HG03469 (cell line): Measurements from ENCODE around the gene HERPUD1.

ENCODE experiments used
- ATAC-seq: cut with Tn5 transposase; IDR thresholded peaks from one replicate; pipeline ENCODE4 v1.9.1; 2021; ENCODE audit warnings: mild to moderate bottlenecking, moderate library complexity, moderate number of reproducible peaks; ENCODE audit not compliant: unreplicated experiment

HERPUD1 gene

DNA sequence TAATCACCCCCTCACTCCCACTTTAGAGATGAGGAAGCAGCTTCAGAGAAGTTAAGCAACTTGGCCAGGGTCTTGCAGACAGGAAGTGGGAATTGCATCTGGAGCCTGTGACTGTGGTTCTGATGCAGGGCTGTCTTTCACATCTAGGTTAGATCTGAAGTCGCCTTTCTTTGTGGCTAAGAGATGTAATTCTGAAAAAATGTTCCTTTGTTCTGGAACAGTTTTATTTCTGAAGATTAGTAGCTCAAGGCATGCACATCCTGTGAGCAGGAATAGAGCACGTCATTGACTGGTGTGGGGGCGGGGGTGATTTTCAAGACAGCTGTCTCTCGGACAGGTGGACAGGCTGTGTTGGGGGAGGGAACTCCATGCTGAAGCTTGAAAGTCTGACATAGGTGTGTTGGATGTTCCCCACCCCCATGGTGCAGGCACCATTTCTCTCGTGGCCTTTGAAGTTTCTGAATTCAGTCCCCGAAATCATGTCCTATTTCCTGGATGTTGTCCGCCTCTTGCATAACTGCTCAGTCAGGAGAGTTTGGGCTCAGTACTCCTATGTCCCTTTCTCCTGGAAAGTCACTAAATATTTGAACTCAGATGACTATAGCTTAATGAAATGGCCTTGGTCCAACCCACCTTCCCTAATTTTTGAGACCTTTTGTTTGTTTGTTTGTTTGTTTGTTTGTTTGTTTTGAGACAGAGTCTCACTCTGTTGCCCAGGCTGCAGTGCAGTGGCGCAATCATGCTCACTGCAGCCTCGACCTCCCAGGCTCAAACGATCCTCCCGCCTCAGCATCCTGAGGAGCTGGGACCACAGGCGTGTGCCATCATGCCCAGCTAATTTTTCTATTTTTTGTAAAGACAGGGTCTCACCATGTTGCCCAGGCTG lies 21.0 kb upstream of the HERPUD1 start:
- no peak for ATAC-seq

GRCh38 chr16:56911771-56912571 lies 20.0 kb upstream of the HERPUD1 start:
- peak; percentile 55 for ATAC-seq

- no peak for ATAC-seq
Observed at GRCh38 chr16:56912746-56913708, 18.9 kb upstream of the HERPUD1 start.

- ATAC-seq = no peak
Observed at GRCh38 chr16:56914896-56915295, 17.0 kb upstream of the HERPUD1 start.

GRCh38 chr16:56915336-56916119 lies 16.4 kb upstream of the HERPUD1 start:
- no peak for ATAC-seq

DNA sequence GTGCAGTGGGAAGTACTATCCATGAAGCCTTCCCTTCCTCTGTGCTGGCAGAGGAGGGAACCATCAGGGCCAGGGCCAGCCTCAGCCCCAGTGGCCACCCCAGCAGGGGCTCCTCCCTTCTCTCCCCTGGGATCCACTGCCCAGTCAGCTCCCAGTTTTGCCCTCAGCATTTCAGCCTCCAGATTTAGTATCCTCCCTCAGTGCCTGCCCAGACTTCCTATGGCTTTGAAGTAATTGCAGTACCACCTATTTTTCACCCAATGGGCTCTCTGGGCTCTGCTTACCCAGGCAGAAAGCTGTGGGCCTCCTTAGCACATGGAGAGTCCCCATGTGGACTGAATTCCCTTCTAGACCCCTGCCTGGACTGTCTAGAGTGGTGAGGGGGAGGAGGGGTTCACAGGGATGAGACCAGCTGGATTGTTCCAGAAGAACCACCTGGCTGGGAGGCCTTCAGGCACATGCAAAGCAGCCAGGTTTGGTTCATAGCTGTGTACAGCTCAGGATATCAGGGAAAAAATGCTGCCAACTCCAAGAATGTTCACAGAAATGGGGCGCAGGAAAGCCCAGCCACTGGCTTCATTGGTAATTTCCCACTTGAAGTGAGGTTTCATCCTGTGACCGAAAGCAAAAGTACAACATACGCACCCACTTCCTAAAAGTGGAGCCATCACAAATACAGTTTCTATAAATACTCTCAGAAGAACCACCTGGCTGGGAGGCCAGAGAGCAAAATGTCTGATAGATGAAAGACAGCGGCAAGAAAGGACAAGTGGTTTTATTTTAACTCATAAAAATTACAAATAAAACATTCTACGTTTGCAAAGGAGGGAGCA lies 15.2 kb upstream of the HERPUD1 start:
- peak; percentile 71 for ATAC-seq

DNA sequence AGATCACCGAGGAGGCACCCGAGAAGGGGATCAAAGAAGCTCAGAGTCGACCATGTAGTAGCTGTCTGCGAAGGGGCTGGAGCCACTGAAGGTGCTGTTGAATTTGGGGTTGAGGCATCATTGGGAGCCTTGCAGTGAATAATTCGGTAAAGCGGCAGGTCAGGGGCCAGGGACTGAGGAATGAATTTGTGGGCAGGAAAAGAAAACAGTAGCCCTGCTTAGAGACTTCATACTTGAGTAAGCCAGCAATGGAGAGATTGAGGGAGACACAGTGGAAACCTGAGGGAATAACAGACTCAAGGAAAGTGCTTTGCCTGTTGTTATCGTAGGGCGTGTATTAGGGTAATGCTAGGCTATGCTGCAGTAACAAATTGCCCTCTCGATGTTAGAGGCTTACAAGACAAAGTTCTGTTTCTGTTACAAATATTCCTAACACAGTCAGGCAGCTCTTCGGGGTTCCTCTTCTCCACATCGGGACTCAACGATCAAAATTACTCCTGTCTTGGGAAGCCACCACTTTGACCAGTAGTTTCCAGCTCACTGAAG lies 13.4 kb upstream of the HERPUD1 start:
- no peak for ATAC-seq

DNA sequence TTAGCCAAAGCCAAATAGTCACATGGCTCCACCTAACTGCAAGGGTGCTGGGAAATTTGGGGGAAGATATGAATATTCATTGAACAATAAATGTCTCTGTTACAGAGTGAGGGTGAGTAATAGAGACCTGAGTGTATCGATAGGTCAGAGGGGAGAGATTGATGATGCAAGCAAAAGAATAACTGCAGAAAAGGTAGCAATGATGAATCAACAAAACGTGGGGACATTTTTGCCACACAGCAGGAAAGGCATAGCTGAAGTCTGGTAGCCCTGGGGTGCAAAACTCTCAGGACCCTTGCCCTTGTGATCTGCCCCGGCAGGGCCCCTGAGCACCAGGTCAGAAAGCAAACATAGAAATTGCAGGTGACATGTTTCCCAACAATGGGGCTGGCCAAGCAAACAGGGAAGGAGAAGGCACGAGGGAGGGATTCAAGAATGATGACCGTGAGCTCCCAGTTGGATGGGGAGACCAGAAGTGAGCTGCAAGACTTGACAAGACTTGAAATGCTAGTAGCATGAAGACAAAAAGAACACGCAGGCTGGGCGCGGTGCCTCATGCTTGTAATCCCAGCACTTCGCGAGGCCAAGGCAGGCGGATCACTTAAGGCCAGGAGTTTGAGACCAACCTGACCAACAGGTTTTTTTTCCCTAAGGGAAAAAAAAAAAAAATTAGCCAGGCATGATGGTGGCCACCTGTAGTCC lies 12.7 kb upstream of the HERPUD1 start:
- ATAC-seq = no peak

DNA sequence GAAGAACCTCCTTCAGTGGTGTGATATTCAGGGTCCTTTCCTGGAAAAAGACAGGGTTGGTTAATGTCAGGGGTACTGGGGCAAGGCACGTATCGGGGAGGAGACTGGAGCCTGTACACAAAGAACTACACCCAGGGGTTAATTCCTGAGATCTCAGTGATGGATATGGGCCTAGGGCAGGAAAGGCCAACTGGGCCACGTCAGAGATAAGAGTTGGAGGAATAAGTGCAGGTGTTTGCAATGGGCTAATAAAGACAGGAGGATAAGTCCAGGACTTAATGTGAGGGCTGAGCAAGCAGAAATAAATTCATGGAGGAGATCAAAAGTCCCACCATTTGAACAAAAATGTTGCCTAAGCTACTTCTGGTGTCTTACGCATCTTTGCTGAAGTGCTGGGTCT lies 10.4 kb upstream of the HERPUD1 start:
- ATAC-seq = no peak

GRCh38 chr16:56923481-56924091 lies 8.4 kb upstream of the HERPUD1 start:
- no peak for ATAC-seq

GRCh38 chr16:56927471-56927870 lies 4.5 kb upstream of the HERPUD1 start:
- ATAC-seq = no peak

GRCh38 chr16:56929639-56930038 lies 2.3 kb upstream of the HERPUD1 start:
- no peak for ATAC-seq

GRCh38 chr16:56930486-56931270 lies 1.3 kb upstream of the HERPUD1 start:
- no peak for ATAC-seq

DNA sequence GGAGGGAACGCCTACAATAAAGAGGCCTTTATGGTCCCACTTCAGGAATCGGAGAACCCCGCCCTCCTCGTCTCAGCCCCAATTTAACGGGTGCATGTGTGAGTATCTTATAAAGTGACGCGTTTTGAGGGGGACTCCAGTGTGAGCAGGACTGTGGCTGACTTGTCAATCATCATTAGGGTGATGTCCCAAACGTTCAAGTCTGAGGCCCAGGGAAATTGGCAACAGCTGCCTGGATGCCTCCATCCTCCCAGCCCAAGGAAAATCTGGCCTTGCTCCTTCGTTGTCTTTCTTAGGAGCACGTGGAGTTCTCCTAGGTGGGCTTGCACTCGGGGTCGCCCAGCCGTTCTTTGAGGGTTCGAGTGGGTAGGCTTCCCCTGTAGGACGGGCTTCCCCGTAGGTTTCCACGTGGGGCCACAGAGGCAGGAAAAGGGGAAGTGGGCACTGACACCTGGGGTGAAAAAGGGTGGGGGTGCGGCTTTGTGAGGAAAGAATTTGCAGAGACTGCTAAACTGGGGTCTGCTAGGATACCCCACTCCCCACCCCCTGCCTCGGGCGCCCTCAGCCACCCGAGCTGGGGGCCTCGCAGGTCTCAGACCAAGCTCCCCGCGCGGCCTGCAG lies 561 bp upstream of the HERPUD1 start:
- peak; percentile 21 for ATAC-seq

- no peak for ATAC-seq
Observed at GRCh38 chr16:56932721-56933619, 1.0 kb downstream of the HERPUD1 start.
